ENCODE results near the gene AEBP2.

DNA sequence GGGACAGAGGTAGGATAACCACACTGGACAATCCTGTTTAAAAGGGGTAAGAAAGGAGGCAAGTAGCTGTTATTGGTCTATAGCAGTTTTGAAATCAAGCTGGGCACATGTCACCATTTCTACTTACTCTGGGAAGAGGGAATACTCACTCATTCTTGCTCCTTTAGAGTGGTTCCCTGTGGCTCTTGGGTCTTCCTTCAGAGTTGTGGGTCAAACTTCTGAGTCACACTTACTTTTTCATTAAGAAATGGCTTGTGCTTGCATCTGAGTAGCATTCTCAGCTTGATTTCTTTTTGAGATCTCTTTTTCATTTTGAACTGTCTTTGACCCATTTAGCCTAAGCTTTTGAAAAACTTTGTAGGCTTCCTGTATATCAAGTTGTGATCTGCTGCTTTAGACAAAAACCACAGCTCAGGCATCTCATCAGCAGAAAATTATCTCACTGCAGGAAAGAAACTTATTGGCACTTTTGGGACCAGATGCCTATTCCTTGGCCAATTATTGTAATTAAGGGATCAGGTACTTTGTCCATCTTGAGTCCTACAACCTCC lies 122.2 kb downstream of the AEBP2 start:
- TF ChIP-seq, protein P1, sequence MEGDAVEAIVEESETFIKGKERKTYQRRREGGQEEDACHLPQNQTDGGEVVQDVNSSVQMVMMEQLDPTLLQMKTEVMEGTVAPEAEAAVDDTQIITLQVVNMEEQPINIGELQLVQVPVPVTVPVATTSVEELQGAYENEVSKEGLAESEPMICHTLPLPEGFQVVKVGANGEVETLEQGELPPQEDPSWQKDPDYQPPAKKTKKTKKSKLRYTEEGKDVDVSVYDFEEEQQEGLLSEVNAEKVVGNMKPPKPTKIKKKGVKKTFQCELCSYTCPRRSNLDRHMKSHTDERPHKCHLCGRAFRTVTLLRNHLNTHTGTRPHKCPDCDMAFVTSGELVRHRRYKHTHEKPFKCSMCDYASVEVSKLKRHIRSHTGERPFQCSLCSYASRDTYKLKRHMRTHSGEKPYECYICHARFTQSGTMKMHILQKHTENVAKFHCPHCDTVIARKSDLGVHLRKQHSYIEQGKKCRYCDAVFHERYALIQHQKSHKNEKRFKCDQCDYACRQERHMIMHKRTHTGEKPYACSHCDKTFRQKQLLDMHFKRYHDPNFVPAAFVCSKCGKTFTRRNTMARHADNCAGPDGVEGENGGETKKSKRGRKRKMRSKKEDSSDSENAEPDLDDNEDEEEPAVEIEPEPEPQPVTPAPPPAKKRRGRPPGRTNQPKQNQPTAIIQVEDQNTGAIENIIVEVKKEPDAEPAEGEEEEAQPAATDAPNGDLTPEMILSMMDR (IDR thresholded peaks at IDR 0.05) = no peak
- no peak for TF ChIP-seq POLR2AphosphoS5 (IDR thresholded peaks at IDR 0.05; ENCODE audit: insufficient read depth in 1 of 2, low read depth in 1 of 2)
- TF ChIP-seq POLR2A (IDR thresholded peaks at IDR 0.05) = no peak
